ENCODE measurements around the gene IFI27L1.
"Not testable (repeated sequence)": the region's sequence is repeated elsewhere in the genome, so short reads cannot be mapped to it uniquely, and the experiment has no call there.

- TF ChIP-seq POLR2A, CTCF, POLR2AphosphoS5, EP300 (IDR thresholded peaks at IDR 0.05): not testable (repeated sequence)
Observed at GRCh38 chr14:94072076-94072475, 9.0 kb upstream of the IFI27L1 start.
